Mucosa of stomach (tissue), 1 donor: ENCODE data around the gene MMP20.
"Not testable (repeated sequence)": the region's sequence is repeated elsewhere in the genome, so short reads cannot be mapped to it uniquely, and the experiment has no call there.

Experiments used
- H3K27me3 ChIP-seq: one replicate; pipeline ENCODE4 v1.7.0; 2013; ENCODE audit warnings: mild to moderate bottlenecking, low read length; ENCODE audit not compliant: control insufficient read depth, insufficient read depth
- H3K36me3 ChIP-seq: one replicate; pipeline ENCODE4 v1.7.0; 2013; ENCODE audit warnings: low read length; ENCODE audit not compliant: control insufficient read depth, insufficient read depth
- H3K4me1 ChIP-seq: one replicate; pipeline ENCODE4 v1.7.0; 2013; ENCODE audit warnings: mild to moderate bottlenecking, low read length; ENCODE audit not compliant: control insufficient read depth, insufficient read depth
- H3K4me3 ChIP-seq: one replicate; pipeline ENCODE4 v1.7.0; 2013; ENCODE audit warnings: low read length
- H3K9ac ChIP-seq: one replicate; pipeline ENCODE4 v1.7.0; 2013; ENCODE audit warnings: mild to moderate bottlenecking, low read length, moderate library complexity
- H3K9me3 ChIP-seq: one replicate; pipeline ENCODE4 v1.7.0; 2013; ENCODE audit warnings: mild to moderate bottlenecking, low read length, moderate library complexity; ENCODE audit not compliant: control insufficient read depth
- donor health status: Pancreatic carcinoma.

MMP20 gene

DNA sequence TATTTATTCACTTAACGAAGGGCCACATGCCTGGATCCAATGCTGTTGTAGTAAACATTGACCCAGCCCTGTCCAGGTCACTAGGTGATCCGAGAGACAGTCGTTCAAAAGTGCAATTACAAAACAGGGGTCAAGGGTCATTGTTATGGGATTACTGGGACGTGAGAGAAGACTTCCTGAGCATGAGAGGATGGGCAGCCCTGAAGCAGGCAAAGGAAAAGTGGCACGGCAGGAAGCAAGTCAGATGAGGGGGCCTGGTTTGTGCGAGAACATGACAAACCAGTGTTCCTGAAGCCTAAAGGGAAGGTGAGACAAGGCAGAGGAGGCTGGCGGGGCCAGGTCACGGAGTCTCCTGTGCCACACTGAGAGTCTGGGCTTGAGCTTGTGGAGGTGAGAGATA is 15.8 kb upstream of the MMP20 start:
- H3K9ac ChIP-seq, result no peak overlapping the region
- no peaks in the 10 kb centered on the region for H3K9me3 ChIP-seq
- H3K4me3 ChIP-seq, result no peak overlapping the region
- H3K27me3 ChIP-seq, result no peaks in the 10 kb centered on the region
- H3K4me1 ChIP-seq, result no peaks in the 10 kb centered on the region
- no peaks in the 10 kb centered on the region for H3K36me3 ChIP-seq

DNA sequence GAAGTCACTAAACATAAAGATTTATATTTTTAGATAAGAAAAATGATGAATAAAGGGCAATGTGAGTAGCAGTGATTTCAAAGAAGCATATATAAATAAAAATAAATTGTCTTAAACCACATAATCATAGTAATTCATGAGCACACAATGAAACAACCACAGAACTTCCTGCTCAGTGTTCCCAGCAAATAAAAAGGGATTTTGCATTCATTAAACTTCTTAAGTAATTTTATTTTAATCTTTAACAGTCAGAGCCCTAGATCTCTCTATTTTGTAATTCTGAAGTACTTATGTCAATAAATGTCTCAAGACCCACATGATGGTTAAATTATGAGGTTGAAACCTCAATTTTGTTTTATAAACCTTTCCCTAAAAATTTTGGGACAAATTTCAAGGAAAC is 14.5 kb upstream of the MMP20 start:
- no peaks in the 10 kb centered on the region for H3K27me3 ChIP-seq
- no peaks in the 10 kb centered on the region for H3K4me1 ChIP-seq
- H3K4me3 ChIP-seq, result no peak overlapping the region
- no peak overlapping the region for H3K9ac ChIP-seq
- H3K36me3 ChIP-seq, result no peaks in the 10 kb centered on the region
- no peaks in the 10 kb centered on the region for H3K9me3 ChIP-seq

DNA sequence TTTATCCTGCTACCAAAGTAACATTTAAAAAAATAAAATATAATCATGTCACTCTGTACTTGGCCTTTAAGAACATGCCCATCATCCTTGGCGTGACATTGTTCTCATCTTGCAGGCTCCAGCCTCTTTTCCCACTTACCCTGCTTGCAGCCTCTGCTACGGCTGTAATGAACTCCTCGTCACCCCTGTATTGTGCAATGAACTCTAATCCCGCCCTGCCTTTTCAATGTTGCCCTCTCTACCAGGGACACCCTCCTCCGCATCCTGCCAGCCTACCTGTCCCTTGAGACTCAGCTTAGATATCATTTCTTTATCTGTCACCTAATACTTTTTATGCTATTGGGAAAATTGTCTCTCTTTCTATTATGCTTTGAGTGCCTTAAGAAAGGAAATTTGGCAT is 12.6 kb upstream of the MMP20 start:
- H3K4me1 ChIP-seq, result no peaks in the 10 kb centered on the region
- H3K36me3 ChIP-seq, result no peaks in the 10 kb centered on the region
- no peak overlapping the region for H3K4me3 ChIP-seq

DNA sequence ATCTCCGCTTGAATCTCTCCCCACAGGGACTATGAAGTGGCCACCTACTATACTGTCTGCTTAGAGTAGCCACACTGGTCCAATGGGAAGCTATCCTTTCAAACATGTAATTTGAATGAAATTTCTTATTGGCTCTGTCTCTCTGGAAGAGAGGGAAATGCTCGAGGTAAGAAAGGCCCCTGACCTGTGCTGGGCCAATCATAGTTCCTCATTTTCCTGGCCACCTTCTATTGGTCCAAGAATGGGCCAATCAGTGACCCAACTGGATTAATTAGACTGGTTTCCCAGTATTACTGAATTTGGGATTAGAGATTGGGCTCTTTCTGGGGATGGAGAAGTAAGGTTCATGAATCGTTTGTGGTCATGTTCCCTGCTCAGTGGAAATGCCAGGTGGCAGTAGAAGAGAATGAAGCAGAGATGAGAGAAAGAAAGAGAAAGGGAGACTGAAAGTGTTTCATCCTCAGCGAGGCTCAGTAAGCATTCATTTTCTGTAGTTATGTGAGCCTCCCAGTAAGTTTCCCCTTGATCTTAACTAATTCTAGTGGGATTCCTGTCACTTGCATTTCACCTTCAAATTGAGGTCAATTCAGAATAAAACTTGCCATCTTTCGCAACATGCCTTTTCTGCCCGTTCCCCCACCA is 8.4 kb upstream of the MMP20 start:
- no peaks in the 10 kb centered on the region for H3K4me1 ChIP-seq
- H3K4me3 ChIP-seq, result no peak overlapping the region
- H3K27me3 ChIP-seq, result no peaks in the 10 kb centered on the region
- H3K9ac ChIP-seq, result no peak overlapping the region
- H3K9me3 ChIP-seq, result no peaks in the 10 kb centered on the region
- H3K36me3 ChIP-seq, result no peaks in the 10 kb centered on the region

More for the DNA sequence above, 12.6 kb upstream of the MMP20 start:
- Histone ChIP-seq H3K9me3 (no peaks in the 10 kb centered on the region), H3K27me3 (no peaks in the 10 kb centered on the region), H3K9ac (no peak overlapping the region)

DNA sequence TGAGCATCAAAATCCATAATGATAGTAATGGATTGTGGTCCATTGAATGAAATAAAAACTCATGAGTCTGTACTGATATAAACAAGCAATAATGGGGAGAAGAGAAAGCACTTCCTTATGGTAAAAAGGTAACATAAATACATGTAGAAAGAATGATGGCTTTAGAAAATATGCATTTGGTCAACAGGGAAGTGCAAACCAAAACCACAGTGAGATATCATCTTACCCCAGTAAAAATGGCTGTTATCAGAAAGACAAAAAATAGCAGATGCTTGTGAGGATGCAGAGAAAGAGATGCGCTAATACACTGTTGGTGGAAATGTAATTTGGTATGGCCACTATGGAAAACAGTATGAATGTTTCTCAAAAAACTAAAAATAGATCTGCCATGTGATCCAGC is 6.9 kb upstream of the MMP20 start:
- Histone ChIP-seq H3K4me1 (no peaks in the 10 kb centered on the region), H3K9me3 (no peaks in the 10 kb centered on the region), H3K36me3 (no peaks in the 10 kb centered on the region), H3K9ac (no peak overlapping the region), H3K4me3 (no peak overlapping the region), H3K27me3 (no peaks in the 10 kb centered on the region)

DNA sequence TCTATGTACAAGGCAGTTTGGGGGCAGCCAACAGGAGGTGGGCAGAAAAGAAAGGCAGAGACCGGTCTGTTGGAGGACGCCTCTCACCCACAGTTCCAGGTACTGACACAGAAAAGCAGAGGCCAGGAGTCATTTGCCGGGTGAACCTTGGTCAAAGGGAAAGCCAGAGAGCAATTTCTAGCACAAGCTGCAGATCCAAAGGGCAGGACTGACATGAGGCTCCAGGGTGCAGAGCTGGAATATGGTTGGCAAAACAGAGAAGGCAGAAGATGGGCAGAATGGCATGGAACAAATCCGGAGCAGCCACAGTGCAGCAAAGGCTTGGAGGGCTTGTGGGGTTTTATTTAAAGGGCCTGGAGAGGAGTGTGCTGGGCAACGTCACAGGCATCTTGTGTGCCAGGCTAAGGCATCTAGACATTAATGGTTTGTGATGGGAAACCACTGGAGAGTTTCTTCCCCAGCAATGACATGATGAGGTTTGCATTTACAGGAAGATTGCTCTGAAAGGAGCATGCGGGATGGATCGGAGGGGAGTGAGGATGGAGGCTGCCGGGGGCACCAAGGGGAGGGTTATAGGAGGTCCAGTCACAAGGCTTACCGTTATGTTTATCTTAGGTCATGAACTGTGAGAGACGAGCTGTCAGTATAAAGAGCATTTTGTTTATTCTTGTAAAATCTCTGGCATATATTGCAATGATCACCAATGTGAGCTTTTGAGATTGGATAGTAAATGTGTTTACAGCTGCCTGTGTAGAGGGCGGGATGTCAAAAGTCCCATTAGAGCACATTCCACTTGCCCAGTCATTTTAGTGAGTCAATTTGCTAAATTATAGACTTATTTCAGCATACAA is 5.7 kb upstream of the MMP20 start:
- H3K4me1 ChIP-seq, result no peaks in the 10 kb centered on the region
- H3K36me3 ChIP-seq, result no peaks in the 10 kb centered on the region
- H3K9ac ChIP-seq, result no peak overlapping the region
- H3K27me3 ChIP-seq, result no peaks in the 10 kb centered on the region
- H3K9me3 ChIP-seq, result no peaks in the 10 kb centered on the region
- H3K4me3 ChIP-seq, result no peak overlapping the region

DNA sequence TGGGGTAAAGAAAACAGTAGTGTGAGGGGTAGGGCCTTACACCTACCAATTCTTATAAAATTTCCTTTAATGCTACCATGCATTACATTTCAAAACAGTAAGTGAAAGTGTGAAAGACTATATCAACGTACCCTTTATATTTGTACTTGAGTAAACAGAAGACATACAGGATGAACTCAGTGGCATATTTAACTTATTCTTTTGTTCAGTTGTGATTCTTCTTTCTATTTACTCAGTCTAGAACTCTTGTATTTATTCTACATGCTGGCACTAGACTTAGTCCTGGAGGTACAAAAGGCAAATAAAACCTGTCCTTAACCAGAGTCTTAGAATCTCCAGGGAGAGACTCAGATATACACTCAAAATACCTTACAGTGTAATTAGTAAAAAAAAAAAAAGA is 4.8 kb upstream of the MMP20 start:
- H3K27me3 ChIP-seq, H3K9ac ChIP-seq, H3K36me3 ChIP-seq, H3K4me1 ChIP-seq, H3K4me3 ChIP-seq, H3K9me3 ChIP-seq: not testable (repeated sequence)

DNA sequence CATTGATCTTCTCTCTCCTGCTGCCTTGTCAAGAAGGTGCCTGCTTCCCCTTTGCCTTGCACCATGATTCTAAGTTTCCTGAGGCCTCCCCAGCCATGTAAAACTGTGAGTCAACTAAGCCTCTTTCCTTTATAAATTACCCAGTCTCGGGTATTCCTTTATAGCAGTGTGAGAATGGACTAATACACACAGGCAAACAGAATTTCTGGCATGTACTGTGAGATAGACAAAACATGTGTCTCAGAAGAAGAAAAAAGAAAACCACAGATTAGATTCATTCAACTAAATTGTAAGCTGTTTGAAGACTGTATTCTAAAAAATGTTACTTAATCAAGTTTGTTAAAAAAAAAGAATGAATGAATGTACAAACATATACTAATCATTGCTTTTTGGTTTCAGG is 1.5 kb upstream of the MMP20 start:
- no peaks in the 10 kb centered on the region for H3K4me1 ChIP-seq
- H3K36me3 ChIP-seq, result no peaks in the 10 kb centered on the region
- H3K4me3 ChIP-seq, result no peak overlapping the region
- H3K9me3 ChIP-seq, result no peaks in the 10 kb centered on the region
- H3K9ac ChIP-seq, result no peak overlapping the region
- no peaks in the 10 kb centered on the region for H3K27me3 ChIP-seq

DNA sequence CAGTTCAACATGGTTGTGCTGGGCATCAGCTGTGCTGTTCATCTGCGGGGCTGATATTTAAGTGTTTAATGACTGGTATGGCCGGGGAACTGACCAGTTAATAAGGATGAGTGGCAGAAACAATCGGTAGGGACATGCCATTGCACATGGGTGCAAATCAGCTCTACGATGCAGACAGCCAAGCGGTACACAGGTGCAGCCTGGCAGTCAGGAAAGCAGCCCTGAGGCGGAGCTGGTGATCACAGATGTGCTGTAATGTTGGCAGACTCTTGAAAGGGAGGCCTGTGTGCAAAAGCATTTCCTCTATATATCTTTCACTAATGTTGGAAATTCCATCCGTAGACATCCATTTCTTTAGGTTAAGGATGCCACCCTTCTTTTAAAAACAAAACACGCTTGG is 1.1 kb downstream of the MMP20 start:
- H3K27me3 ChIP-seq, result no peaks in the 10 kb centered on the region
- H3K36me3 ChIP-seq, result no peaks in the 10 kb centered on the region
- no peak overlapping the region for H3K4me3 ChIP-seq
- no peaks in the 10 kb centered on the region for H3K4me1 ChIP-seq
- H3K9ac ChIP-seq, result no peak overlapping the region
- no peaks in the 10 kb centered on the region for H3K9me3 ChIP-seq

DNA sequence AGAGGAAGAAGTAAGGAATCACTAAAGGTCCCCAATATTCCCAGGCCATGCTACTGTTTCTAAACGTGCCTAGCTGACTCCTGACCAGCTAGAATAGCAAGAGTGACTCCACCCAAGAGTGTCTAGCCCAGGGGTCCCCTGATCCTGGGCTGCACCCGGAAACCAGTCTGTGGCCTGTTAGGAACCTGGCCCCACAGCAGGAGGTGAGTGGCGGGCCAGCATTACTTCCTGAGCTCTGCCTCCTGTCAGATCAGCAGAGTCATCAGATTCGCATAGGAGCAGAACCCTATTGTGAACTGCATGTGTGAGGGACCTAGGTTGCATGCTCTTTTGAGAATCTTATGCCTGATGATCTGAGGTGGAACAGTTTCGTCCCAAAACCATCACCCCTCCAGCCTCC is 2.0 kb downstream of the MMP20 start:
- H3K4me3 ChIP-seq, result no peak overlapping the region
- H3K27me3 ChIP-seq, result no peaks in the 10 kb centered on the region
- no peaks in the 10 kb centered on the region for H3K36me3 ChIP-seq
- H3K4me1 ChIP-seq, result no peaks in the 10 kb centered on the region
- H3K9ac ChIP-seq, result no peak overlapping the region
- no peaks in the 10 kb centered on the region for H3K9me3 ChIP-seq

DNA sequence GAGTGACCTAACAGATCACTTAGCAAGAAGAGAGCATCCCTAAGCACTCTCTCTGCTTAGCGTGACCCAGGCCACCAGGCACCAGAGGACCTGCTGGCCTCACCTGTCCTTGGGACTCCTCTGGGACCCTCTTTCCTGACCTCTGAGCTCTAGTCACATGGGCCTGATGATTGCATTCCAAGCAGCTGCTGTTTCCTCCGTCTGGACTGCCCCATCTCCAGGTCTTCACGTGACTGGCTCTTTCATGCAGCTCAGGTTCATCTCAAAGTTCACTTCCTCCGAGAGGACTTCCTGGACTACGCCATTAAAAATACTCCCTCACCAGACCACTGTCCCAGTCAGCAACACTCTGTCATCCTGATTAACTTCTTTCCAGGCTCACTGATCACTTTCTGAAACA is 2.9 kb downstream of the MMP20 start:
- Histone ChIP-seq H3K9me3 (no peaks in the 10 kb centered on the region), H3K4me1 (no peaks in the 10 kb centered on the region), H3K36me3 (no peaks in the 10 kb centered on the region), H3K4me3 (no peak overlapping the region), H3K9ac (no peak overlapping the region), H3K27me3 (no peaks in the 10 kb centered on the region)

DNA sequence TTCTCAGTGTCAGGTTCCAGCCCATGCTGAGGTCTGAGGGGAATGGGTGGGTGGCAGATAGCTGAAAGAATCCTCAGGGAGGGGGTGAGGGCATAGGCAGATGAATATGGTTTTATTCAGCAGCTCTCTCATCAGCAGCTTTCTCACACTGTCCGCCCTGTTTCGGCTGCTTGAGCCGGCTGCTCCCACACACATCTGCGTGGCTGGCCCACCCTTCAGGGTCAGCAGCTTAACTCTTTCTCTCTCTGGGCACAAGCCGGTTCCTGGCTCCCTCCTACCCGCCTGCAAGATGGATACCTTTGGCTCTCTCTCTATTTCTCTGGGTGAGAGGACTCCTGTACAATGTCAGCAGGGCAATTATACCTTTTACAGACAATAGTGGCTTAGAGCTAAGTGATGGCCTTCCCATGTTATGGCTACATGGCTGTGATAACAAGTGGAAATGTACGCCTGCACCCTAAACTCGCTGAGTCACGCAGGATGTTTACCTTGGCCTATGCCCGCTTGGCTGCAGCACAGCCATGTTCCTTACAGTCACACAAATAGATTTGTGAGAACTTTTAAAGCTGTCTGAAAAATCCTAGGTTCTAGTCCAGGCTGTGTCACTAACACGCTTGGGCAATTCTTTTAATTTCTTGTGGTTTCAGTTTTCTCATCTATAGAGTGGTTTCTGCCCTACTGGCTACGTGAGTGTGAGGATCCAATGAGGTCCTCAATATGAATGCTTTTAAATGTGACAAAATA is 4.1 kb downstream of the MMP20 start:
- Histone ChIP-seq H3K9me3 (no peaks in the 10 kb centered on the region), H3K27me3 (no peaks in the 10 kb centered on the region), H3K36me3 (no peaks in the 10 kb centered on the region), H3K4me1 (no peaks in the 10 kb centered on the region), H3K4me3 (no peak overlapping the region), H3K9ac (no peak overlapping the region)
